T-helper 1 cell treated with Interleukin-12 subunit alpha and Interleukin-12 subunit beta and Interleukin-4 antibody, amounts not matched to agents 30 μg/mL and 1 μg/mL, for 36 hours (primary cell): ENCODE results near the gene NAALADL2.
"Not testable (repeated sequence)": the region's sequence is repeated elsewhere in the genome, so short reads cannot be mapped to it uniquely, and the experiment has no call there.

Experiments
- H3K27ac Mint-ChIP-seq: one replicate; pipeline ENCODE4 v1.8.0; 2021; ENCODE audit warnings: mild to moderate bottlenecking, mixed read lengths
- H3K27me3 Mint-ChIP-seq: one replicate; pipeline ENCODE4 v1.8.0; 2021; ENCODE audit warnings: low read depth, mixed read lengths
- H3K36me3 Mint-ChIP-seq: one replicate; pipeline ENCODE4 v1.8.0; 2021; ENCODE audit warnings: low read depth, mixed read lengths
- H3K4me1 Mint-ChIP-seq: one replicate; pipeline ENCODE4 v1.8.0; 2021; ENCODE audit warnings: low read depth, mixed read lengths
- H3K4me3 Mint-ChIP-seq: one replicate; pipeline ENCODE4 v1.8.0; 2021; ENCODE audit warnings: mild to moderate bottlenecking, moderate library complexity, mixed read lengths
- H3K9me3 Mint-ChIP-seq: one replicate; pipeline ENCODE4 v1.8.0; 2021; ENCODE audit warnings: mixed read lengths

The NAALADL2 gene

DNA sequence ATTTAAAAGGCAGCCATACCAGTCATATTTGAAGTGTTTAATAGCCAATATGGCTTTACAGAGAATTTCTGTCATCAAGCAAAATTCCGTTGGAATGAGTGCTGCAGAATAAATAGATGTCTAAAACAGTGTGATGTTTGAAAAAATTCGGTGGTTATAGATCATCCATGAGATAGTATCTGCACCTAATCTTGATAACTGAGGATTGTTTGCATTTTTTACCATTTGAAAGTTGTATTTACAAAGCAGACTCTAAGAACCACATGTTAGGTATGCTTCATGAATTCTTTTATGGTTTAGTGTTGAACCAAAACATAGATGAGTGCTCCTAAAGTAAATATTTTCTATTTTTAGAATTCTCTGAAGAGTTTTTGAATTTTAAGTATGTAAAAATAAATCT, 476.1 kb downstream of the NAALADL2 start:
- no peak overlapping the region for H3K4me3 Mint-ChIP-seq
- H3K27ac Mint-ChIP-seq = no peak overlapping the region
- no peaks in the 10 kb centered on the region for H3K36me3 Mint-ChIP-seq
- no peaks in the 10 kb centered on the region for H3K9me3 Mint-ChIP-seq
- no peaks in the 10 kb centered on the region for H3K27me3 Mint-ChIP-seq
- H3K4me1 Mint-ChIP-seq = no peaks in the 10 kb centered on the region

DNA sequence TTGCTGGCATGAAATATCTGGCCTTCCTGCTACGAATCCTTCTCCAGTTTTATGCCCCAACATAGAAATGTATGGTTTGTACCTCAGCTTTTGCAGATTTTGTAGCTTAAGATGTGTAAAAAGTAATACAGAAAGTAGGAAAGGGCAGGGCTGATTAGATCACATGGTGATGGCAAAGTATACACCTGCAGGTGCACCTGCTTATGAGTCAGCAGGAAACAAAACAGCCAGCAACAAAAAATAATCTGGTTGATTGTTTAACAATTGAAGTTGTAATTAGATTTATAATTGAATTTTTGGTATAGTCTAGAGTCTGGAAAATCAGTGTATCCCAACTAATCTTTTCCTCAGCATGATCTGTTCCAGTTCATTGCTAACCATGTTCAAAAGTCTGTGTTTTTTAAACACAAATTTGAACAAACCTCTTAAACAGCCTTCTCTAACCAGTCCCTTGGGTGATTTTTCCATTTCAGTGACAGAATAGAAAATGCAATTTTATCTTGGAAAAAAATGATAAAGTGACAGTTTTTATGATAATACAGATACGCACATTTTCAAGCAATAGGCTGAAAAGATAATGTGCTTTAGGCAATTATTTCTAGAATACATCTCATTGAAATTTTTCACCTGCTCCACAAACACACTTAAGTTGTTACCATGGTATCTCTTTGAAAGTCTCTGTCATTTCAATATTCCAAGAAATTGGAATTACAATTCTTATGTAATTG, 477.4 kb downstream of the NAALADL2 start:
- Mint-ChIP-seq H3K36me3 (no peaks in the 10 kb centered on the region), H3K27me3 (no peaks in the 10 kb centered on the region), H3K4me1 (no peaks in the 10 kb centered on the region), H3K27ac (no peak overlapping the region), H3K4me3 (no peak overlapping the region), H3K9me3 (no peaks in the 10 kb centered on the region)

DNA sequence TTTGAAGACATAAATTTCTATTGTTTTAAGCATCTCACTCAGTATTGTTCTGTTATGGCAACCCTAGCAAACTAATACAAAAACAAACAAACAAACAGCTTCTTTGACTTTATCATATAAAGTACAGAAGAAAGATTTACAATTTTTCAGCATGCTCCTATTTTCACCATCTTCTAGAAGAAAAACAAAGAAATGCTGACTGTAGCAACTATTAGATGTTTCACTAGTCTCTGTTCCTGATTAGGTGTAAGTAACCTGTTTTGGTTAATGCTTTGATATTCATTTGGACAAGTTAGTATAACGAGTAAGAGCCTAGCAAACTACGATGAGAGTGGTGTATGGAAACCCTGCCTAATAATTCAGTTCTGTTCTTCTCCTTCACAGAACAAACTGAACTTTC, 478.5 kb downstream of the NAALADL2 start:
- Mint-ChIP-seq H3K27me3 (no peaks in the 10 kb centered on the region), H3K27ac (no peak overlapping the region), H3K4me1 (no peaks in the 10 kb centered on the region), H3K9me3 (no peaks in the 10 kb centered on the region), H3K36me3 (no peaks in the 10 kb centered on the region), H3K4me3 (no peak overlapping the region)

DNA sequence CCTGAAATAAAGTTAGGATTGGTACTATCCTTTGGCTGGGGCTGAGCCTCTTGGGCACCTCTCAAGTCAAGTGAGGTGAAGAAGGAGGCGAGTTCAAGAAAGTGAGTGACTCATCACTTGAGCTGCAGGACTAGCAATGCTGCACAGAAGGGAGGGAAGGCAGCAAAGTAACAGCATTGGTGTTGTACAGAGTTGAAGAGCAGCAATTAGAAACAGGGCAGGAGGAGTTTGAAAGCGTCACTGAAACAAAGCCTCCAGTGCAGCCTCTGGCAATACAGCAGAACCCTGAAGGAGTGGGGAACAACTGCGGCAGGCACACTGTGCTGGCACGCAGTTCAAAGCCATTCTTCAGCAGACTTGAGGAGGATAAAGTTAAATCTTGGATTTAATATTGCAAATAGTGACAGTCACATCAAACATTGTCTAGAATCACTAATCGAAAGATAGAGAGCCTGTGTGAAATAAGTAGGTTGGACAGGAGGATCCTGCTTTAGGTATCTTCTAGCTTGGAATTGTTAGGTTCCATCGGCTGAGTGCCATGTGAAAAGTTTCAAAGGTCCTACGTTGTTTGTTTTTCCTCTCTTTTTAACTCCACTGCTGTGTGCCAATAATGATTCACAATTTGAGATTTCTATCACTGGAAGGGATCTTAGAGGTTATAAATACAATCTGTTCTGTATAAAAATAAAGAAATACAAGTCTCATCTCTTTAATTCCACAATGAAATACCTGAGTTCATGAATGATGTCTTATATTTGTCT, 479.8 kb downstream of the NAALADL2 start:
- H3K9me3 Mint-ChIP-seq = no peaks in the 10 kb centered on the region
- no peak overlapping the region for H3K4me3 Mint-ChIP-seq
- no peak overlapping the region for H3K27ac Mint-ChIP-seq
- H3K36me3 Mint-ChIP-seq = no peaks in the 10 kb centered on the region
- H3K27me3 Mint-ChIP-seq = no peaks in the 10 kb centered on the region
- no peaks in the 10 kb centered on the region for H3K4me1 Mint-ChIP-seq

DNA sequence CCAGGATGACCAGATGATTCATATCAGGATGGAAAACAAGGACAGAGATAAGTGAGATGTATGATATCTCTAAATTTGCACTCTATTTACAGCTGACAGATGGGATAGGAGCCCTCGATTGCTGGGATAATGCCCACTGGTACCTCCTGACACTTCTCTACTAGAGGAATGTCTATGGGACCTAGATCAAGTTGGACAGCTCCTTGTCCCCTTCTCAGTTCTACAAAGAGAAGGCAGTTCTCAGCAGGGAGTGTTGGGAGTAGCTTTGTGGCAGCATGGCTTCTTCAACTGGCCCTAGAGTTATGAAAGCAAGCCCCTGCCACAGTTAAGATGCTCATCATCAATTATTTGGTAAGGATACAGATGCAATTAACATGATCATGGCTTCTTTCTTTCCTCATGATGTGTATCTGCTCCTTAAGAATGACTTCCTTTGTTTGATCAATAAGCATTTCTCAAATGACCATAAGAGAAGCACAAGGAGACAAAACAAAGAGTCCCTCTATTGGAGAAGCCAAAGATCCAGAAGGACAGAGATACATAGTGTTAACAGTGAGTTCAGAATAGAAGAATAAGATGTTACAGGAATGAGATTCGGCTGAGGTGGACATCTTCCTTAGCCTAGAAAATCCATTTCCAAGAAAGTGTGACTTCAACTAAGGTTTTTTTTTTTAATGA, 481.3 kb downstream of the NAALADL2 start:
- H3K9me3 Mint-ChIP-seq = no peaks in the 10 kb centered on the region
- H3K27me3 Mint-ChIP-seq = no peaks in the 10 kb centered on the region
- no peaks in the 10 kb centered on the region for H3K36me3 Mint-ChIP-seq
- no peaks in the 10 kb centered on the region for H3K4me1 Mint-ChIP-seq
- H3K4me3 Mint-ChIP-seq = no peak overlapping the region
- no peak overlapping the region for H3K27ac Mint-ChIP-seq

DNA sequence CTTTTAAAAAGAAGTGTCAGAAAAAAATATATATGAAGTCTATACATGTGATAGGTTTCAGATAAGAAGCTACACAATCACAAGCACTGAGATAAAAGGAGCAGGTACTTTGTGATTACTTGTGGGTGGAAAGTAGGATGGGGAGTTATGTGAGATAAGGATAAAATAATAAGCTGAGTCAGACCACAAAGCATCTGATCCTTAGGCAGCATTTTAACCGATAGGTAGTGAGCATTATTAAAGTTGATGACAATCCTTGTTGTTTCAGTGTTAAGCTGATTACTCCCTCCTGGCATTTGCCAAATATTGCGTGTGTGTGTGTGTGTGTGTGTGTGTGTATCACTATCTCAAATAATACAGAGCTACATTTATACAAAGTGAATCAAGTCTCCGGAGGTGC, 483.1 kb downstream of the NAALADL2 start:
- Mint-ChIP-seq H3K9me3 (no peaks in the 10 kb centered on the region), H3K27ac (no peak overlapping the region), H3K36me3 (no peaks in the 10 kb centered on the region), H3K4me3 (no peak overlapping the region), H3K27me3 (no peaks in the 10 kb centered on the region), H3K4me1 (no peaks in the 10 kb centered on the region)

DNA sequence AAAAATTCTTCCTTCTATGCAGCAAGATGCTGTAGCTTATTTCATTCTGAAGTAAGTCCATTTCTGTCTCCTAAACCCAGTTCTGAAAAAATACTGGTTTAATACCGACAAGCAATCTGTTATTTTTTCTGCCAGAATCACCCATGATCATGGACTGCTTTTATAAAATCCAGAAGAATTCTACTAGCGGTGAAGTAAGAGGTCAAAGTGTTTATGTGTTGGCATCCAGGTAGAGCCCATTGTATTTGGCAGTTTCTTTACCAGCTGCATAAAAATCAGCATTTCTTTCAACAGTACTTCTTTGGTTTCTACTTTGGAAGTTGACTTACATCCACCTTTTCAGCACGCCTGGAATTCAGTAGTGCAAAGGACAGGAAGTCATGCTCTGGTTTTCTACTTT, 484.8 kb downstream of the NAALADL2 start:
- no peaks in the 10 kb centered on the region for H3K9me3 Mint-ChIP-seq
- no peaks in the 10 kb centered on the region for H3K36me3 Mint-ChIP-seq
- H3K4me1 Mint-ChIP-seq = no peaks in the 10 kb centered on the region
- no peak overlapping the region for H3K27ac Mint-ChIP-seq
- no peak overlapping the region for H3K4me3 Mint-ChIP-seq
- H3K27me3 Mint-ChIP-seq = no peaks in the 10 kb centered on the region

DNA sequence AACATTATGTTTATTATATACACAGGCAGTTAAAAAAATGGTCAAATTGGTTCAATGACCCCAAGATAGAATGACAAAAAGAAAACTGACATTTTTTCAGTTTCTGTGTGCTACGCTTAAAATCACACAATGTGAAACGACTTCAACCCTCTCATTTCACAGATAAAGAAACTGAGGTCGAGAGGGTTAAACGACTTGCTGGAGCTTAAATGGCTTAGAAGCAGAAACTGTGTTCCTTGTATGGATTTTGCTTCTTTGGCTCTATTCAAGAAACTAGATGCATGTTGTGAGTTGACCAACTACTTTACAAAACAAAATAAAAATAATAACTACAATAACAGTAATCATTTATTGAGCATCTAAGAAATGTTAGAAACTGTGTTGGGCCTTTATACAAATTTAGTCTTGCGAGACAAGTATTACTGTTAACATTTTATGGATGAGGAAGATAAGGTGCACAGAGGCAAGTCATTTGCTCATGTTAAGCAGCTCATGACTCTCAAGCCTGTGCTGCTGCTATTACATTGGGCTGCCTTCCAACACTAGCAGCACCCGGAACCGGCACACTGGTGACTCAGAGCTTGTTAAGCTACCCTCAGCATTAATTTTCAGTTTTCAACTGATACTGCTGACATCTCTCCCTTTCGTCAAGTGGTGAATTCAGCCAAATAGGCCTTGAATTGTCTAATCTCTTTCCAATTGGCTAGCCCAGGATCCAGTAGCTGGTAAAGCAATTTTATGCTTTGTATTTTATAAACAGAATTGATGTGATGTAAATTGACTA, 487.6 kb downstream of the NAALADL2 start:
- Mint-ChIP-seq H3K27ac (no peak overlapping the region), H3K9me3 (no peaks in the 10 kb centered on the region), H3K4me1 (no peaks in the 10 kb centered on the region), H3K27me3 (no peaks in the 10 kb centered on the region), H3K36me3 (no peaks in the 10 kb centered on the region), H3K4me3 (no peak overlapping the region)

DNA sequence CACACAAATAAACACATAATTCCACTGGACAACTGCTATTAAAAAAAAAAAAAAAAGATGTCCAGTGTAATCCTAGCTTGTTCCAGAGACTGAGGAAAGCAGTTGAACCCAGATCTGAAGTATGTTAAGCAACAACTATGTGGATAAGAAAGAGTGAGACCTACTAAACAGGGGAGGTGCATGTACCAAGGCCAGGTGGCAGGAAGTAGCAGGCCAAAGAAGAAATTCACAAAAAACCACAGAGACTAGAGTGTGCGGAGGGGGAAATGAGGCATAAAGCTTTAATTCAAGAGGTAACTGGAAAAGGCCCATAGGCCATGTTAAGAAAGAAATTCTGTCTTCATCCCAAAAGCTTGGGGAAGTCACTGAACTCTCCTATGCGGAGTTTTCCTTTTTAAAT, 490.0 kb downstream of the NAALADL2 start:
- Mint-ChIP-seq H3K27ac (no peak overlapping the region), H3K9me3 (no peaks in the 10 kb centered on the region), H3K4me3 (no peak overlapping the region), H3K4me1 (no peaks in the 10 kb centered on the region), H3K27me3 (no peaks in the 10 kb centered on the region), H3K36me3 (no peaks in the 10 kb centered on the region)

DNA sequence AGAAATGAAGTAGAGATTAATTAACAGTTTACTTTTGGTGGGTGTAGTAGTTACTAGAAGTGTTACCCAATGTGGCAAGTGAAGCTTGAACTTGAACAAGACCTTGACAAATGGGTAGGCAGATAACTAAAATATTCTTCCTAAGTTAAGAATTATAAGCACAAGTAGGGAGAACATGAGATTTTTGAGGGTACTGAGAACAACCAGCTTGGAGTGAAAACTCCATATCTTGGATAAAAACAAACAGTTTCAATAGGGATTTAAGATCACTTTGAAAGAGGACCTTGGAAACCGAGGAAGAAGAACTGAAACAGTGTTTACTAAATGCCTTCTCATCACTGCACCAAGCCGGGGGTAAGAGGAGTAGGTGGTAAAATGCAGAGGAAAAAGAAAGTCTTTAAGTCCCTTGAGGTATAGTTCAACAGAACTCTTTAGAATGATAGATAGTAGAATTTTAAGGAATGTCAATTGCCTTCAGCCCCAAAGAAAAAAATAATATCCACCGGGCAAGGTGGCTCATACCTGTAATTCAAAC, 496.7 kb downstream of the NAALADL2 start:
- Mint-ChIP-seq H3K9me3 (no peaks in the 10 kb centered on the region), H3K36me3 (no peaks in the 10 kb centered on the region), H3K4me1 (no peaks in the 10 kb centered on the region), H3K4me3 (no peak overlapping the region), H3K27ac (no peak overlapping the region), H3K27me3 (no peaks in the 10 kb centered on the region)

DNA sequence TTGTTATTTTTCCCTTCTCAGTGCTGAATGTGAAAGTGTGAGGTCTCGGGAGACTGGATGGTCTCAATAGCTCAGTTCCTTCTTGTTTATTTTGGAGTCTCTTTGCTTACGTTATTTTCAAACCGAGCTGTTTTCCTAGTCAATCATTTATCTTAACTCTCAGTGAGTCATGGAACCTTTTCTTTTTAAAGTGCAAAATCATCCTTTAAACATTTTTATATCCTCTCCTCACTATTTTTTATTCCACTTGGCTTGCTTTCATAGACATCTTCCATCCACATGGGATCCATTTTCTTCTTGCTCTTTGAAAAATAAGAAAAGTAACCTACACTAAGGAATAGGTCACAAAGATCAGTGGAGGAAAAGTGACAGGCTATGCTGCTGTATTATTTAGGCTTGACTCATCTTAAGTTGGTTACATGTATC, 497.8 kb downstream of the NAALADL2 start:
- Mint-ChIP-seq H3K36me3 (no peaks in the 10 kb centered on the region), H3K27ac (no peak overlapping the region), H3K9me3 (no peaks in the 10 kb centered on the region), H3K4me3 (no peak overlapping the region), H3K27me3 (no peaks in the 10 kb centered on the region), H3K4me1 (no peaks in the 10 kb centered on the region)

DNA sequence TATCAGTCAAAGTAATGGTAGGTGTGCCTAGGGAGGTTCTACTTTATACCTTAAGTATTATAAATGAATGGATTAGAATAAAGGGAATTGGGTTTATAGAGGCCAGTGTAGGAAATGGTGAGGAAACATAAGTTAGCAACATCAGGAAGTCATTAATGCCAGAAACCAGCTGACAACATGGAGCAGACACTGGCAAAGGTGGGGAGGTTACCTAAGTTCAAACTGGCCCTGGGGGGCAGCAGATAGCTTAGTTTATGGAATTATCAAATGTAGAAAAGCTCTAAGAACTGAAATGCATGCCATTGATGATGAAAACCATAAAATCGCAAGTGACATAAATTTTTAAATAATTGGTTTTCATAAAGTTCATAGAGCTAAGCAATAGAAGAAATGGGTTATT, 498.6 kb downstream of the NAALADL2 start:
- Mint-ChIP-seq H3K27me3 (no peaks in the 10 kb centered on the region), H3K4me1 (no peaks in the 10 kb centered on the region), H3K4me3 (no peak overlapping the region), H3K27ac (no peak overlapping the region), H3K36me3 (no peaks in the 10 kb centered on the region), H3K9me3 (peaks cover 7% of the 10 kb centered on the region)

DNA sequence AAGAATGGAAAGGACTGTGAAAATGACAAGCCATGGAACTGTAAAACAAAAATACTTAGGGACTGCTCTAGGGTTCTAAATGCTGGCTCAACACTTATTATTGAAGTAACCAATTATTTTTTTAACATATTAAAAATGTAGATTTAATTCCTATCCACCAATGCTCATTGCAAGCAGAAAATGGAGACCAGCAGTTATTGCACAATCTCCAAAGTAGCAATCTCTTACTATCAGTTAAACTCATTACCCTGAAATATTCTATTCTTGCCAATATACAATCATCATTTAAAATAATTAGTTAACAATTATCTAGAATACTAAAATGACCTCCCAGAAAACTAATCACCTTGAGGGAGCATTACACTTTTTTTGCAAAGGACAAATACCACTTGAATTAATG, 499.8 kb downstream of the NAALADL2 start:
- H3K27me3 Mint-ChIP-seq = no peaks in the 10 kb centered on the region
- H3K36me3 Mint-ChIP-seq = no peaks in the 10 kb centered on the region

DNA sequence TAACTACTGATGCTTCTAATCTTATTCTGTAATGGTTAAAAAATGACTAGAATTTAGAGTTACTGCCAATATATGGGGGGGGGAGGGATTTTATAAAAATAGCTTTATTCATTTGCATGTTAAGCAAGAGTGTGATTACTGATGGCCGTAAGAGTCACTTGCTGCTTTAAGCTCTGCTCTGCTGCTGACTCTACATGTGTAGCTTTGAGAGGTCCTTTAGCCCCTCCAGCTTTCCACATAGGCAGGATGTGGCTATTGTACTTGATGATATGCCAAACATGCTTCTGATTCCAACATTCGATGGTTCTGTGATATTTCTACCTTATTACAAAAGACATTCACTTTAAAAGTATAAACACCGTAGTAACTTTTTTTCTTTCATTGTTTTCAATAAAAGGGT, 511.3 kb downstream of the NAALADL2 start:
- H3K27me3 Mint-ChIP-seq, H3K4me3 Mint-ChIP-seq, H3K27ac Mint-ChIP-seq, H3K4me1 Mint-ChIP-seq, H3K36me3 Mint-ChIP-seq, H3K9me3 Mint-ChIP-seq: not testable (repeated sequence)

More for the DNA sequence above, 499.8 kb downstream of the NAALADL2 start:
- H3K4me1 Mint-ChIP-seq = no peaks in the 10 kb centered on the region
- no peak overlapping the region for H3K27ac Mint-ChIP-seq
- no peak overlapping the region for H3K4me3 Mint-ChIP-seq
- peaks cover 11% of the 10 kb centered on the region for H3K9me3 Mint-ChIP-seq
